K562 (cell line): ENCODE results near the gene PGA3. TPM values are rescaled to one million over a fixed set of nuclear protein-coding genes. Genes with fewer than 3 reads are reported as not detected.

Experiments
- ATF1 ChIP-seq, 2 experiments: fragments of 450-650 bp in 1 of 2; IDR thresholded peaks; 2 replicates each; pipeline ENCODE4 v1.6.1; 2016; ENCODE audit warnings: missing compliant biosample characterization in 1 of 2, missing genetic modification characterization in 1 of 2
- BCLAF1 ChIP-seq, 2 experiments: fragments of 450-650 bp in 1 of 2; IDR thresholded peaks; 2 replicates each; pipeline ENCODE4 v1.6.1; 2011 to 2017; ENCODE audit warnings: low read depth in 2 of 2, antibody characterized with exemption in 1 of 2, borderline replicate concordance in 1 of 2, low read length in 1 of 2, mild to moderate bottlenecking in 1 of 2, mixed read lengths in 1 of 2; ENCODE audit not compliant: control insufficient read depth in 1 of 2
- MEF2A ChIP-seq: IDR thresholded peaks from 2 replicates; pipeline ENCODE4 v1.6.1; 2011; ENCODE audit warnings: low read depth, mild to moderate bottlenecking, low read length, moderate library complexity; ENCODE audit not compliant: control insufficient read depth
- NELFE ChIP-seq: IDR thresholded peaks from 2 replicates; pipeline ENCODE4 v1.6.1; 2011; ENCODE audit warnings: mild to moderate bottlenecking; ENCODE audit not compliant: insufficient read depth, insufficient read length
- NFXL1 ChIP-seq: fragments of 450-650 bp; formaldehyde crosslinking; IDR thresholded peaks from 2 replicates; pipeline ENCODE4 v1.4.0; 2021; ENCODE audit warnings: mild to moderate bottlenecking
- PHB ChIP-seq: fragments of 250-450 bp; sonication (Bioruptor Pico); IDR thresholded peaks from 2 replicates; pipeline ENCODE4 v1.5.0; 2021
- RBBP5 ChIP-seq: fragments of 200-600 bp; sonication (generic); IDR thresholded peaks from 2 replicates; pipeline ENCODE4 v1.6.1; 2012; ENCODE audit warnings: borderline replicate concordance, mild to moderate bottlenecking, low read length, control low read depth, inconsistent platforms; ENCODE audit not compliant: insufficient read depth, poor library complexity, severe bottlenecking
- RBM15 ChIP-seq: fragments of 200-400 bp; formaldehyde crosslinking; IDR thresholded peaks from 2 replicates; pipeline ENCODE4 v1.6.1; 2018; ENCODE audit warnings: mild to moderate bottlenecking, low read length, moderate library complexity; ENCODE audit not compliant: insufficient read depth
- RBM17 ChIP-seq: fragments of 200-400 bp; formaldehyde crosslinking; IDR thresholded peaks from 2 replicates; pipeline ENCODE4 v1.6.1; 2017; ENCODE audit warnings: low read depth, mild to moderate bottlenecking, low read length, borderline replicate concordance
- RFX5 ChIP-seq: IDR thresholded peaks from 2 replicates; pipeline ENCODE4 v1.6.1; 2011; ENCODE audit warnings: low read depth, mild to moderate bottlenecking, improper control_type of control experiment, low read length
- ZBTB49 ChIP-seq: sonication (generic); formaldehyde crosslinking; IDR thresholded peaks from 2 replicates; pipeline ENCODE4 v1.8.0; 2022; ENCODE audit warnings: missing genetic modification reagents, mild to moderate bottlenecking, borderline replicate concordance
- ZNF174 ChIP-seq: fragments of 250-450 bp; sonication (Bioruptor Pico); IDR thresholded peaks from 2 replicates; pipeline ENCODE4 v1.4.0; 2020; ENCODE audit warnings: mild to moderate bottlenecking
- ZNF695 ChIP-seq: fragments of 450-650 bp; formaldehyde crosslinking; IDR thresholded peaks from 2 replicates; pipeline ENCODE4 v1.4.0; 2020; ENCODE audit warnings: mild to moderate bottlenecking, moderate library complexity
- polyA plus RNA-seq, 8 experiments: library from polyadenylated mRNA; depleted of rRNA in 4 of 8; stranded (reverse) in 5 of 8; unstranded in 3 of 8; fragments of >200 nt; fragmentation: Nextera tagmentation in 2 of 8; fragmentation: Illumina TruSeq in 1 of 8; extraction: Ambion mirVana in 2 of 8; extraction: Trizol in 1 of 8; gene quantifications; 2 replicates each; pipeline versions ENCODE4 v1.2.1 to v1.2.3, GENCODE V29; 2011 to 2014; ENCODE audit warnings: inconsistent platforms in 1 of 8, missing spikeins in 1 of 8
- total RNA-seq, 7 experiments: library from RNA; depleted of rRNA in 6 of 7; stranded (reverse); fragments of >200 nt in 6 of 7; fragmentation: Illumina TruSeq in 2 of 7; extraction: Trizol in 2 of 7; gene quantifications; 2 replicates each; pipeline versions ENCODE4 v1.2.1 to v1.2.3, GENCODE V29; 2011 to 2021; ENCODE audit warnings: low replicate concordance in 1 of 7
- TF ChIP-seq, protein P1 (sequence below): fragments of 450-650 bp; IDR thresholded peaks from 2 replicates; pipeline ENCODE4 v1.6.1; 2017; ENCODE audit warnings: antibody characterized with exemption
- TF ChIP-seq, protein P2 (sequence below), 2 experiments: IDR thresholded peaks in 1 of 2; conservative IDR thresholded peaks in 1 of 2; 2 replicates each; pipeline ENCODE4 v1.6.1; 2016; ENCODE audit warnings: low read depth in 2 of 2, mild to moderate bottlenecking in 1 of 2, missing compliant biosample characterization in 1 of 2, missing genetic modification characterization in 1 of 2, moderate library complexity in 1 of 2

Gene PGA3
- total and polyA plus RNA-seq, 9 of the 15 experiments (the other 6 are each of a cell fraction or from before 2014, with no cell fraction given): 0.15 to 0.18 (median 0.18) TPM; not detected in 6

GRCh38 chr11:61164606-61165424 is 38.5 kb upstream of the PGA3 start (continued):
- TF ChIP-seq NELFE: no peak
- no peak for TF ChIP-seq RBM15
- TF ChIP-seq ZNF695 (CRISPR knock-in tag): no peak
- TF ChIP-seq ZNF174 (CRISPR knock-in tag): no peak
- no peak for TF ChIP-seq RBBP5
- TF ChIP-seq BCLAF1 (IDR thresholded peaks at IDR 0.05; ENCODE audit: borderline replicate concordance in 1 of 2, control insufficient read depth in 1 of 2, low read depth in 2 of 2, low read length in 1 of 2): no peak
- TF ChIP-seq, protein P1, sequence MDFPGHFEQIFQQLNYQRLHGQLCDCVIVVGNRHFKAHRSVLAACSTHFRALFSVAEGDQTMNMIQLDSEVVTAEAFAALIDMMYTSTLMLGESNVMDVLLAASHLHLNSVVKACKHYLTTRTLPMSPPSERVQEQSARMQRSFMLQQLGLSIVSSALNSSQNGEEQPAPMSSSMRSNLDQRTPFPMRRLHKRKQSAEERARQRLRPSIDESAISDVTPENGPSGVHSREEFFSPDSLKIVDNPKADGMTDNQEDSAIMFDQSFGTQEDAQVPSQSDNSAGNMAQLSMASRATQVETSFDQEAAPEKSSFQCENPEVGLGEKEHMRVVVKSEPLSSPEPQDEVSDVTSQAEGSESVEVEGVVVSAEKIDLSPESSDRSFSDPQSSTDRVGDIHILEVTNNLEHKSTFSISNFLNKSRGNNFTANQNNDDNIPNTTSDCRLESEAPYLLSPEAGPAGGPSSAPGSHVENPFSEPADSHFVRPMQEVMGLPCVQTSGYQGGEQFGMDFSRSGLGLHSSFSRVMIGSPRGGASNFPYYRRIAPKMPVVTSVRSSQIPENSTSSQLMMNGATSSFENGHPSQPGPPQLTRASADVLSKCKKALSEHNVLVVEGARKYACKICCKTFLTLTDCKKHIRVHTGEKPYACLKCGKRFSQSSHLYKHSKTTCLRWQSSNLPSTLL: no peak
- TF ChIP-seq, protein P2, sequence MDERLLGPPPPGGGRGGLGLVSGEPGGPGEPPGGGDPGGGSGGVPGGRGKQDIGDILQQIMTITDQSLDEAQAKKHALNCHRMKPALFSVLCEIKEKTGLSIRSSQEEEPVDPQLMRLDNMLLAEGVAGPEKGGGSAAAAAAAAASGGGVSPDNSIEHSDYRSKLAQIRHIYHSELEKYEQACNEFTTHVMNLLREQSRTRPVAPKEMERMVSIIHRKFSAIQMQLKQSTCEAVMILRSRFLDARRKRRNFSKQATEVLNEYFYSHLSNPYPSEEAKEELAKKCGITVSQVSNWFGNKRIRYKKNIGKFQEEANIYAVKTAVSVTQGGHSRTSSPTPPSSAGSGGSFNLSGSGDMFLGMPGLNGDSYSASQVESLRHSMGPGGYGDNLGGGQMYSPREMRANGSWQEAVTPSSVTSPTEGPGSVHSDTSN (CRISPR knock-in tag; IDR thresholded peaks at IDR 0.05; ENCODE audit: low read depth): no peak
- TF ChIP-seq, protein P2 (tag; conservative IDR thresholded peaks at IDR 0.05; ENCODE audit: low read depth): no peak
- no peak for TF ChIP-seq RBM17
- TF ChIP-seq RFX5: no peak
- no peak for TF ChIP-seq MEF2A
- no peak for TF ChIP-seq ZBTB49 (CRISPR knock-in tag)
- TF ChIP-seq PHB: no peak
- no peak for TF ChIP-seq NFXL1 (CRISPR knock-in tag)
- no peak for TF ChIP-seq ATF1 (CRISPR knock-in tag; IDR thresholded peaks at IDR 0.05)
- no peak for TF ChIP-seq ATF1 (tag; IDR thresholded peaks at IDR 0.05)
